GM23248 (cell line): Measurements from ENCODE around the gene CDA.

Experiments used
- EZH2 ChIP-seq: fragments of 200-600 bp; sonication (generic); IDR thresholded peaks from 2 replicates; pipeline ENCODE4 v1.6.1; 2018; ENCODE audit warnings: antibody characterized with exemption, mild to moderate bottlenecking; ENCODE audit not compliant: insufficient read depth, poor library complexity, severe bottlenecking
- EZH2phosphoT487 ChIP-seq: fragments of 200-600 bp; sonication (generic); IDR thresholded peaks from 2 replicates; pipeline ENCODE4 v1.6.1; 2018; ENCODE audit warnings: antibody characterized with exemption, moderate library complexity, mild to moderate bottlenecking, low read depth; ENCODE audit not compliant: insufficient read depth

DNA sequence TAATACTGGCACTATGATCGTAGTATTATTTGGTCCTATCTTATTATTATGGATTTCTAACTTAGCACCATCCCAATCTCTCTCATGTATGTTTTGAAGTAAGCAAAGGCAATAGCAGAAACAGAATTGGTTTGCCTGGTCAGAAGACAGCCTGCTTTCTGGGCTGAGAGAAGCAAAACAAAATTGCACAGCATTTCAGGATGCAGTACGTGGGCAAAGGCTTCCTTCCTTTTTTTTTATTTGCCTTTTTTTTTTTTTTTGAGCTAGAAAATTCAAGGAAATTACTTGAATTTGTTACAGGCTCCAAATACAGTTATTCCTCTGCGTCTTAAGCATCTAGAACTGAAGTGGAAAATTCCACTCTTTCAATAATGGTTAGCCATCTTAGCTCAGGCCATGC, 8.8 kb downstream of the CDA start:
- no peak for TF ChIP-seq EZH2
- no peak for TF ChIP-seq EZH2phosphoT487
